HepG2 (cell line): ENCODE data around the gene PIM1. TPM values are rescaled to one million over a fixed set of nuclear protein-coding genes. Genes with fewer than 3 reads are reported as not detected.

Experiments
- GATAD2A ChIP-seq: IDR thresholded peaks from 2 replicates; pipeline ENCODE4 v1.6.1; 2016
- HNF4G ChIP-seq, 2 experiments: sonication (generic) in 1 of 2; formaldehyde crosslinking in 1 of 2; IDR thresholded peaks; 2 replicates each; pipeline versions ENCODE4 v1.4.0 to v1.6.1; 2011 to 2020; ENCODE audit warnings: borderline replicate concordance in 2 of 2, low read depth in 2 of 2, mild to moderate bottlenecking in 2 of 2, low read length in 1 of 2, missing genetic modification reagents in 1 of 2, moderate library complexity in 1 of 2
- IRX3 ChIP-seq: sonication (generic); formaldehyde crosslinking; IDR thresholded peaks from 2 replicates; pipeline ENCODE4 v1.8.1; 2023; ENCODE audit warnings: mild to moderate bottlenecking, low read depth, missing genetic modification reagents, borderline replicate concordance
- MBD4 ChIP-seq: IDR thresholded peaks from 2 replicates; pipeline ENCODE4 v1.6.1; 2012; ENCODE audit warnings: low read length, inconsistent platforms, borderline replicate concordance
- MEF2D ChIP-seq: sonication (generic); formaldehyde crosslinking; IDR thresholded peaks from 2 replicates; pipeline ENCODE4 v1.5.1; 2020; ENCODE audit warnings: mild to moderate bottlenecking, missing genetic modification reagents
- RFX5 ChIP-seq: IDR thresholded peaks from 2 replicates; pipeline ENCODE4 v1.6.1; 2011; ENCODE audit warnings: low read depth, low read length, improper control_type of control experiment
- SNRNP70 ChIP-seq: fragments of 200-400 bp; formaldehyde crosslinking; IDR thresholded peaks from 2 replicates; pipeline ENCODE4 v1.6.1; 2017; ENCODE audit warnings: mild to moderate bottlenecking, low read depth, low read length, moderate library complexity
- ZNF30 ChIP-seq: sonication (generic); formaldehyde crosslinking; IDR thresholded peaks from 2 replicates; pipeline ENCODE4 v1.5.0; 2020; ENCODE audit warnings: mild to moderate bottlenecking, missing genetic modification reagents
- ZNF563 ChIP-seq: sonication (generic); formaldehyde crosslinking; IDR thresholded peaks from 2 replicates; pipeline ENCODE4 v1.8.0; 2022; ENCODE audit warnings: mild to moderate bottlenecking, moderate library complexity, missing genetic modification reagents
- ZNF570 ChIP-seq: sonication (generic); formaldehyde crosslinking; IDR thresholded peaks from 2 replicates; pipeline ENCODE4 v1.4.0; 2020; ENCODE audit warnings: mild to moderate bottlenecking, missing genetic modification reagents, borderline replicate concordance
- ZNF605 ChIP-seq: sonication (generic); formaldehyde crosslinking; IDR thresholded peaks from 2 replicates; pipeline ENCODE4 v1.8.0; 2022; ENCODE audit warnings: mild to moderate bottlenecking, missing genetic modification reagents
- ZNF644 ChIP-seq: IDR thresholded peaks from 2 replicates; pipeline ENCODE4 v1.6.1; 2016; ENCODE audit warnings: low read depth
- ZSCAN29 ChIP-seq: sonication (generic); formaldehyde crosslinking; conservative IDR thresholded peaks from 2 replicates; pipeline ENCODE4 v1.4.0; 2020; ENCODE audit warnings: mild to moderate bottlenecking, missing genetic modification reagents
- polyA plus RNA-seq, 8 experiments: library from polyadenylated mRNA; depleted of rRNA in 3 of 8; stranded (reverse) in 7 of 8; unstranded in 1 of 8; fragments of >200 nt; fragmentation: Illumina TruSeq in 4 of 8; extraction: Trizol in 4 of 8; gene quantifications; 2 replicates each; pipeline versions ENCODE4 v1.2.1 to v1.2.3, GENCODE V29; 2011 to 2016; ENCODE audit warnings: low read depth in 4 of 8, missing spikeins in 1 of 8, mixed read lengths in 1 of 8; ENCODE audit not compliant: insufficient read depth in 1 of 8
- total RNA-seq, 5 experiments: library from RNA; depleted of rRNA; stranded (reverse); fragments of >200 nt; fragmentation: Illumina TruSeq; extraction: Trizol; gene quantifications; 2 replicates each; pipeline ENCODE4 v1.2.3, GENCODE V29; 2016; ENCODE audit warnings: low read depth in 1 of 5
- TF ChIP-seq, protein P1 (sequence below), 2 experiments: IDR thresholded peaks; 2 replicates each; pipeline ENCODE4 v1.6.1; 2011 to 2012; ENCODE audit warnings: low read length in 2 of 2, borderline replicate concordance in 1 of 2, low read depth in 1 of 2, mild to moderate bottlenecking in 1 of 2, moderate library complexity in 1 of 2
- TF ChIP-seq, protein P2 (sequence below): sonication (generic); formaldehyde crosslinking; IDR thresholded peaks from 2 replicates; pipeline ENCODE4 v1.5.0; 2020; ENCODE audit warnings: missing genetic modification reagents
- TF ChIP-seq, protein P3 (sequence below): sonication (generic); formaldehyde crosslinking; IDR thresholded peaks from 2 replicates; pipeline ENCODE4 v1.9.0; 2021; ENCODE audit warnings: missing genetic modification reagents, borderline replicate concordance
- TF ChIP-seq, protein P4 (sequence below): sonication (generic); formaldehyde crosslinking; IDR thresholded peaks from 2 replicates; pipeline ENCODE4 v1.4.0; 2020; ENCODE audit warnings: missing genetic modification reagents, mild to moderate bottlenecking, borderline replicate concordance

PIM1 gene
- total and polyA plus RNA-seq, 2 of the 13 experiments (the other 11 are each of a cell fraction or from before 2014, with no cell fraction given) = 29.4 to 117 TPM

DNA sequence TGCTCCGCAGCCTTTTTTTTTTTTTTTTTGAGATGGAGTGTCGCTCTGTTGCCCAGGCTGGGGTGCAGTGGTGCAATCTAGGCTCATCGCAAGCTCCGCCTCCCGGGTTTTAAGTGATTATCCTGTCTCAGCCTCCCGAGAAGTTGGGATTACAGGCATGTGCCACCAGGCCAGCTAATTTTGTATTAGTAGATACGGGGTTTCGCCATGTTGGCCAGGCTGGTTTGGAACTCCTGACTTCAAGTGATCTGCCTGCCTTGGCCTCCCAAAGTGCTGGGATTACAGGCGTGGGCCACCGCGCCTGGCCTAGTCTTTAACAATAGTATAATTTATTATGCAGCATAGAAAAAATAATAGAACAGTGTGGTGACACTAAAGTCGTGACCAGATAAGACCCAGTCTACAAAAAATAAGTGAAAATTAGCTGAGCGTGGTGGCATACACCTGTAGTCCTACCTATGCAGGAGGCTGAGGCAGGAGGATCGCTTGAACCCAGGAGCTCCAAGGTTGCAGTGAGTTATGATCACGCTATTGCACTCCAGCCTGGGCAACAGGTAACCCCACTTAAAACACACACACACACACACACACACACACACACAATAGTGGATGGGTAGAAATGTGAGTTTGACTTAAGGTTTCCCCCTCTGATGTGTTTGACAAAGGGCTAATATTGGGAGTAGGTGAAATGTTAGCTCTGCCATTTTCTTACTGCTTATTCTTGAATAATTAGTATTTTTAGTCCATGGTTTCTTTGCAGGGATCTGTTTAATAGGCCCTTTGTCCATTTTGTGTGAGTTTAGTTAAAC is 6.5 kb downstream of the PIM1 start (continued):
- TF ChIP-seq ZNF563 (CRISPR knock-in tag) (0 out of 2 replicates have a peak, but pooled peaks have one; percentile 22), IRX3 (CRISPR knock-in tag) (no peak), ZNF570 (no peak), MEF2D (CRISPR knock-in tag) (no peak), ZNF605 (CRISPR knock-in tag) (0 out of 2 replicates have a peak, but pooled peaks have one; percentile 26), GATAD2A (CRISPR knock-in tag) (no peak), RFX5 (no peak), SNRNP70 (no peak), ZNF644 (CRISPR knock-in tag) (no peak), MBD4 (no peak; the same call in 1 of the 2 replicates), ZSCAN29 (CRISPR knock-in tag) (no peak), HNF4G (IDR thresholded peaks at IDR 0.05; ENCODE audit: borderline replicate concordance, low read depth, low read length) (no peak), HNF4G (CRISPR knock-in tag; IDR thresholded peaks at IDR 0.05; ENCODE audit: borderline replicate concordance, low read depth) (no peak), ZNF30 (CRISPR knock-in tag) (no peak)
- TF ChIP-seq, protein P1, sequence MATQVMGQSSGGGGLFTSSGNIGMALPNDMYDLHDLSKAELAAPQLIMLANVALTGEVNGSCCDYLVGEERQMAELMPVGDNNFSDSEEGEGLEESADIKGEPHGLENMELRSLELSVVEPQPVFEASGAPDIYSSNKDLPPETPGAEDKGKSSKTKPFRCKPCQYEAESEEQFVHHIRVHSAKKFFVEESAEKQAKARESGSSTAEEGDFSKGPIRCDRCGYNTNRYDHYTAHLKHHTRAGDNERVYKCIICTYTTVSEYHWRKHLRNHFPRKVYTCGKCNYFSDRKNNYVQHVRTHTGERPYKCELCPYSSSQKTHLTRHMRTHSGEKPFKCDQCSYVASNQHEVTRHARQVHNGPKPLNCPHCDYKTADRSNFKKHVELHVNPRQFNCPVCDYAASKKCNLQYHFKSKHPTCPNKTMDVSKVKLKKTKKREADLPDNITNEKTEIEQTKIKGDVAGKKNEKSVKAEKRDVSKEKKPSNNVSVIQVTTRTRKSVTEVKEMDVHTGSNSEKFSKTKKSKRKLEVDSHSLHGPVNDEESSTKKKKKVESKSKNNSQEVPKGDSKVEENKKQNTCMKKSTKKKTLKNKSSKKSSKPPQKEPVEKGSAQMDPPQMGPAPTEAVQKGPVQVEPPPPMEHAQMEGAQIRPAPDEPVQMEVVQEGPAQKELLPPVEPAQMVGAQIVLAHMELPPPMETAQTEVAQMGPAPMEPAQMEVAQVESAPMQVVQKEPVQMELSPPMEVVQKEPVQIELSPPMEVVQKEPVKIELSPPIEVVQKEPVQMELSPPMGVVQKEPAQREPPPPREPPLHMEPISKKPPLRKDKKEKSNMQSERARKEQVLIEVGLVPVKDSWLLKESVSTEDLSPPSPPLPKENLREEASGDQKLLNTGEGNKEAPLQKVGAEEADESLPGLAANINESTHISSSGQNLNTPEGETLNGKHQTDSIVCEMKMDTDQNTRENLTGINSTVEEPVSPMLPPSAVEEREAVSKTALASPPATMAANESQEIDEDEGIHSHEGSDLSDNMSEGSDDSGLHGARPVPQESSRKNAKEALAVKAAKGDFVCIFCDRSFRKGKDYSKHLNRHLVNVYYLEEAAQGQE (IDR thresholded peaks at IDR 0.05; ENCODE audit: borderline replicate concordance in 1 of 2, low read depth in 1 of 2, low read length in 2 of 2) = no peak
- TF ChIP-seq, protein P2, sequence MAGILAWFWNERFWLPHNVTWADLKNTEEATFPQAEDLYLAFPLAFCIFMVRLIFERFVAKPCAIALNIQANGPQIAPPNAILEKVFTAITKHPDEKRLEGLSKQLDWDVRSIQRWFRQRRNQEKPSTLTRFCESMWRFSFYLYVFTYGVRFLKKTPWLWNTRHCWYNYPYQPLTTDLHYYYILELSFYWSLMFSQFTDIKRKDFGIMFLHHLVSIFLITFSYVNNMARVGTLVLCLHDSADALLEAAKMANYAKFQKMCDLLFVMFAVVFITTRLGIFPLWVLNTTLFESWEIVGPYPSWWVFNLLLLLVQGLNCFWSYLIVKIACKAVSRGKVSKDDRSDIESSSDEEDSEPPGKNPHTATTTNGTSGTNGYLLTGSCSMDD (CRISPR knock-in tag) = no peak
- TF ChIP-seq, protein P3, sequence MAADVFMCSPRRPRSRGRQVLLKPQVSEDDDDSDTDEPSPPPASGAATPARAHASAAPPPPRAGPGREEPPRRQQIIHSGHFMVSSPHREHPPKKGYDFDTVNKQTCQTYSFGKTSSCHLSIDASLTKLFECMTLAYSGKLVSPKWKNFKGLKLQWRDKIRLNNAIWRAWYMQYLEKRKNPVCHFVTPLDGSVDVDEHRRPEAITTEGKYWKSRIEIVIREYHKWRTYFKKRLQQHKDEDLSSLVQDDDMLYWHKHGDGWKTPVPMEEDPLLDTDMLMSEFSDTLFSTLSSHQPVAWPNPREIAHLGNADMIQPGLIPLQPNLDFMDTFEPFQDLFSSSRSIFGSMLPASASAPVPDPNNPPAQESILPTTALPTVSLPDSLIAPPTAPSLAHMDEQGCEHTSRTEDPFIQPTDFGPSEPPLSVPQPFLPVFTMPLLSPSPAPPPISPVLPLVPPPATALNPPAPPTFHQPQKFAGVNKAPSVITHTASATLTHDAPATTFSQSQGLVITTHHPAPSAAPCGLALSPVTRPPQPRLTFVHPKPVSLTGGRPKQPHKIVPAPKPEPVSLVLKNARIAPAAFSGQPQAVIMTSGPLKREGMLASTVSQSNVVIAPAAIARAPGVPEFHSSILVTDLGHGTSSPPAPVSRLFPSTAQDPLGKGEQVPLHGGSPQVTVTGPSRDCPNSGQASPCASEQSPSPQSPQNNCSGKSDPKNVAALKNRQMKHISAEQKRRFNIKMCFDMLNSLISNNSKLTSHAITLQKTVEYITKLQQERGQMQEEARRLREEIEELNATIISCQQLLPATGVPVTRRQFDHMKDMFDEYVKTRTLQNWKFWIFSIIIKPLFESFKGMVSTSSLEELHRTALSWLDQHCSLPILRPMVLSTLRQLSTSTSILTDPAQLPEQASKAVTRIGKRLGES = no peak
- TF ChIP-seq, protein P4, sequence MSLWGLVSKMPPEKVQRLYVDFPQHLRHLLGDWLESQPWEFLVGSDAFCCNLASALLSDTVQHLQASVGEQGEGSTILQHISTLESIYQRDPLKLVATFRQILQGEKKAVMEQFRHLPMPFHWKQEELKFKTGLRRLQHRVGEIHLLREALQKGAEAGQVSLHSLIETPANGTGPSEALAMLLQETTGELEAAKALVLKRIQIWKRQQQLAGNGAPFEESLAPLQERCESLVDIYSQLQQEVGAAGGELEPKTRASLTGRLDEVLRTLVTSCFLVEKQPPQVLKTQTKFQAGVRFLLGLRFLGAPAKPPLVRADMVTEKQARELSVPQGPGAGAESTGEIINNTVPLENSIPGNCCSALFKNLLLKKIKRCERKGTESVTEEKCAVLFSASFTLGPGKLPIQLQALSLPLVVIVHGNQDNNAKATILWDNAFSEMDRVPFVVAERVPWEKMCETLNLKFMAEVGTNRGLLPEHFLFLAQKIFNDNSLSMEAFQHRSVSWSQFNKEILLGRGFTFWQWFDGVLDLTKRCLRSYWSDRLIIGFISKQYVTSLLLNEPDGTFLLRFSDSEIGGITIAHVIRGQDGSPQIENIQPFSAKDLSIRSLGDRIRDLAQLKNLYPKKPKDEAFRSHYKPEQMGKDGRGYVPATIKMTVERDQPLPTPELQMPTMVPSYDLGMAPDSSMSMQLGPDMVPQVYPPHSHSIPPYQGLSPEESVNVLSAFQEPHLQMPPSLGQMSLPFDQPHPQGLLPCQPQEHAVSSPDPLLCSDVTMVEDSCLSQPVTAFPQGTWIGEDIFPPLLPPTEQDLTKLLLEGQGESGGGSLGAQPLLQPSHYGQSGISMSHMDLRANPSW (CRISPR knock-in tag) = peak; percentile 2; the same call in 1 of the 2 replicates
